Measurements from ENCODE around the gene SLC7A14. TPM values are rescaled to one million over a fixed set of nuclear protein-coding genes. Genes with fewer than 3 reads are reported as not detected.

SLC7A14 gene
- total and polyA plus RNA-seq, 2 of the 13 experiments (the other 11 are each of a cell fraction or from before 2014, with no cell fraction given) = not detected

GRCh38 chr3:170448584-170448983 is 137.3 kb downstream of the SLC7A14 start:
- FAIRE-seq (no peak), DNase-seq (ENCODE audit: low spot score) (no peak), ATAC-seq (no peak)
- Histone ChIP-seq H3K4me2 (ENCODE audit: low read depth, low read length) (no peak overlapping the region), H3K4me3 (replicated peaks in 1 of 3; ENCODE audit: insufficient read depth in 1 of 3, low read depth in 2 of 3, low read length in 3 of 3) (no peak overlapping the region), H3K36me3 (replicated peaks in 1 of 2; ENCODE audit: control insufficient read depth in 1 of 2, insufficient read depth in 2 of 2, low read length in 2 of 2) (no peaks in the 10 kb centered on the region), H3K27me3 (ENCODE audit: control insufficient read depth in 1 of 2, insufficient read depth in 2 of 2, low read length in 2 of 2) (no peaks in the 10 kb centered on the region), H3K4me1 (ENCODE audit: insufficient read depth, low read length) (no peaks in the 10 kb centered on the region), H3K79me2 (ENCODE audit: insufficient read depth, low read length) (no peaks in the 10 kb centered on the region), H4K20me1 (ENCODE audit: insufficient read depth, low read length) (no peaks in the 10 kb centered on the region), H3K9ac (ENCODE audit: insufficient read depth, low read depth, low read length) (no peak overlapping the region), H3K9me3 (ENCODE audit: low read length) (no peaks in the 10 kb centered on the region), H3K27ac (ENCODE audit: extremely low read length, insufficient read depth, low read length) (no peak overlapping the region), H2AFZ (ENCODE audit: low read length) (no peak overlapping the region)
- 17% methylated on average over 1 of the region's 3 CpGs for WGBS (ENCODE audit: low lambda C conversion rate)
- ChIA-PET POLR2A (no interaction called here), CTCF (ENCODE audit: low intra/inter-chr PET ratio, low total read pairs) (no interaction called here)
- no TSS peak for BruUV-seq (replicated peaks)
- TF ChIP-seq SNRNP70 (IDR thresholded peaks at IDR 0.05; ENCODE audit: low read depth, low read length) (no peak), IRX3 (CRISPR knock-in tag; IDR thresholded peaks at IDR 0.05; ENCODE audit: borderline replicate concordance, low read depth) (no peak), ZSCAN9 (CRISPR knock-in tag; IDR thresholded peaks at IDR 0.05; ENCODE audit: borderline replicate concordance) (no peak), AGO2 (optimal IDR thresholded peaks at IDR 0.05; ENCODE audit: low read depth, low read length) (no peak), TRIM22 (IDR thresholded peaks at IDR 0.05) (no peak), BCL6 (CRISPR knock-in tag; IDR thresholded peaks at IDR 0.05) (no peak)
- intact Hi-C loops (cut with micrococcal nuclease; ENCODE audit: unreplicated experiment) (no loop called here), in situ Hi-C loops (cut with HindIII; ENCODE audit: extremely low pct_ligation_motif_present, low pct_unique_long_range_greater_than_20kb) (no loop called here)

- POLR2A ChIA-PET = no interaction called here
- ATAC-seq = no peak
- Histone ChIP-seq H3K4me1 (ENCODE audit: insufficient read depth, low read length) (peaks cover 6% of the 10 kb centered on the region), H3K27me3 (ENCODE audit: control insufficient read depth in 1 of 2, insufficient read depth in 2 of 2, low read length in 2 of 2) (peaks cover 3 to 9% of the 10 kb centered on the region in 2 experiments; a peak in 1 of 5 replicates), H3K79me2 (ENCODE audit: insufficient read depth, low read length) (no peaks in the 10 kb centered on the region), H3K9me3 (ENCODE audit: low read length) (no peaks in the 10 kb centered on the region), H3K4me3 (replicated peaks in 1 of 3; ENCODE audit: insufficient read depth in 1 of 3, low read depth in 2 of 3, low read length in 3 of 3) (no peak overlapping the region), H2AFZ (ENCODE audit: low read length) (no peak overlapping the region), H3K27ac (ENCODE audit: extremely low read length, insufficient read depth, low read length) (no peak overlapping the region), H3K9ac (ENCODE audit: insufficient read depth, low read depth, low read length) (no peak overlapping the region), H4K20me1 (ENCODE audit: insufficient read depth, low read length) (no peaks in the 10 kb centered on the region), H3K4me2 (ENCODE audit: low read depth, low read length) (no peak overlapping the region), H3K36me3 (replicated peaks in 1 of 2; ENCODE audit: control insufficient read depth in 1 of 2, insufficient read depth in 2 of 2, low read length in 2 of 2) (no peaks in the 10 kb centered on the region)
- BruUV-seq (replicated peaks) = no TSS peak
- intact Hi-C loops (cut with micrococcal nuclease; ENCODE audit: unreplicated experiment) = no loop called here
- FAIRE-seq = no peak
- DNase-seq (ENCODE audit: low spot score) = no peak
- CTCF ChIA-PET (ENCODE audit: low intra/inter-chr PET ratio, low total read pairs) = no interaction called here
- in situ Hi-C loops (cut with HindIII; ENCODE audit: extremely low pct_ligation_motif_present, low pct_unique_long_range_greater_than_20kb) = no loop called here
- TF ChIP-seq ZNF33B (CRISPR knock-in tag; IDR thresholded peaks at IDR 0.05) (no peak), CERS6 (CRISPR knock-in tag; IDR thresholded peaks at IDR 0.05) (no peak), ZNF24 (IDR thresholded peaks at IDR 0.05) (no peak), KLF12 (CRISPR knock-in tag; IDR thresholded peaks at IDR 0.05; ENCODE audit: borderline replicate concordance) (no peak), ZBTB33 (CRISPR knock-in tag; IDR thresholded peaks at IDR 0.05) (no peak), BRCA1 (CRISPR knock-in tag; IDR thresholded peaks at IDR 0.05) (no peak), HDAC1 (CRISPR knock-in tag; IDR thresholded peaks at IDR 0.05) (no peak), ZNF567 (CRISPR knock-in tag; IDR thresholded peaks at IDR 0.05; ENCODE audit: borderline replicate concordance) (no peak), ESRRA (CRISPR knock-in tag; IDR thresholded peaks at IDR 0.05; ENCODE audit: low read depth) (no peak), ZNF33A (CRISPR knock-in tag; IDR thresholded peaks at IDR 0.05; ENCODE audit: borderline replicate concordance) (no peak), ZNF563 (CRISPR knock-in tag; IDR thresholded peaks at IDR 0.05) (no peak), JARID2 (CRISPR knock-in tag; IDR thresholded peaks at IDR 0.05; ENCODE audit: insufficient replicate concordance) (no peak)
Observed at GRCh38 chr3:170443457-170443856, 142.4 kb downstream of the SLC7A14 start.
